ENCODE results near the gene DIO1. TPM values are rescaled to one million over a fixed set of nuclear protein-coding genes. Genes with fewer than 3 reads are reported as not detected.
A peak's percentile ranks its signal among the peaks of the same experiment; 100 is the strongest.

The DIO1 gene
- total and polyA plus RNA-seq, 9 of the 15 experiments (the other 6 are each of a cell fraction or from before 2014, with no cell fraction given): not detected

- TF ChIP-seq DEAF1 (CRISPR knock-in tag; IDR thresholded peaks at IDR 0.05): peak; percentile 84
- peak; percentile 63; the same call in 1 of the 2 replicates for TF ChIP-seq STAG1 (CRISPR knock-in tag; IDR thresholded peaks at IDR 0.05; ENCODE audit: borderline replicate concordance)
- no peak for TF ChIP-seq ZNF644 (tag; IDR thresholded peaks at IDR 0.05; ENCODE audit: low read depth)
- no peak for TF ChIP-seq ZBTB7A (IDR thresholded peaks at IDR 0.05; ENCODE audit: borderline replicate concordance, control insufficient read depth, low read depth, low read length)
- no peak for TF ChIP-seq CHCHD3 (CRISPR knock-in tag; IDR thresholded peaks at IDR 0.05)
- TF ChIP-seq ZNF316 (IDR thresholded peaks at IDR 0.05): no peak
- TF ChIP-seq ZNF584 (CRISPR knock-in tag; IDR thresholded peaks at IDR 0.05; ENCODE audit: low read depth): no peak
- peak; percentile 62; the same call in 1 of the 2 replicates for TF ChIP-seq OTX1 (CRISPR knock-in tag; IDR thresholded peaks at IDR 0.05)
- TF ChIP-seq HNRNPUL1 (IDR thresholded peaks at IDR 0.05; ENCODE audit: low read length): no peak
- no peak for TF ChIP-seq E4F1 (CRISPR knock-in tag; IDR thresholded peaks at IDR 0.05; ENCODE audit: borderline replicate concordance)
- 0 out of 4 replicates have a peak, but pooled peaks of 1 of the 2 experiments have one; percentile 9 for TF ChIP-seq TEAD1 (CRISPR knock-in tag; IDR thresholded peaks at IDR 0.05)
- no peak for TF ChIP-seq GTF3C2 (IDR thresholded peaks at IDR 0.05; ENCODE audit: borderline replicate concordance, extremely low read depth, insufficient read length)
- no peak for TF ChIP-seq ZMIZ1 (IDR thresholded peaks at IDR 0.05; ENCODE audit: low read depth in 2 of 2, low read length in 2 of 2)
- no peak for TF ChIP-seq CREM (IDR thresholded peaks at IDR 0.05; ENCODE audit: low read depth)
- peak; percentile 13; the same call in 1 of the 2 replicates for TF ChIP-seq NFIC (IDR thresholded peaks at IDR 0.05)
- TF ChIP-seq ZNF76 (CRISPR knock-in tag; IDR thresholded peaks at IDR 0.05; ENCODE audit: borderline replicate concordance): 0 out of 2 replicates have a peak, but pooled peaks have one; percentile 32
Observed at GRCh38 chr1:53860967-53861411, 33.0 kb upstream of the DIO1 start (continued).
